Natural killer cell treated with Interleukin-12 subunit alpha and Interleukin-12 subunit beta and Interleukin-15 and Interleukin-18, amount 100 ng/mL, for 72 hours (primary cell): Measurements from ENCODE around the gene GRAMD1A. TPM values are rescaled to one million over a fixed set of nuclear protein-coding genes. Genes with fewer than 3 reads are reported as not detected.

Experiments used
- ATAC-seq, 2 donors: fragments of 150-1000 bp; cut with Tn5 transposase in 1 of 2; sonication (Bioruptor Pico), chemical (Tn5 transposase) in 1 of 2; 2 replicates each; pipeline ENCODE4 v1.10.0; 2021
- DNase-seq: peaks from one replicate; pipeline ENCODE4 v3.0.0; 2022; ENCODE audit warnings: low spot score
- H3K27ac Mint-ChIP-seq, 2 donors: 1 replicate in 1 of 2; 2 replicates in 1 of 2; pipeline ENCODE4 v1.8.0; 2022; ENCODE audit warnings: mixed read lengths in 2 of 2, mild to moderate bottlenecking in 1 of 2, moderate library complexity in 1 of 2
- H3K27me3 Mint-ChIP-seq, 2 donors: 1 replicate in 1 of 2; 2 replicates in 1 of 2; pipeline ENCODE4 v1.8.0; 2022; ENCODE audit warnings: mixed read lengths in 2 of 2
- H3K36me3 Mint-ChIP-seq: one replicate; pipeline ENCODE4 v1.8.0; 2022; ENCODE audit warnings: mixed read lengths
- H3K4me1 Mint-ChIP-seq, 2 donors: 1 replicate in 1 of 2; 2 replicates in 1 of 2; pipeline ENCODE4 v1.8.0; 2022; ENCODE audit warnings: low read depth in 2 of 2, mixed read lengths in 2 of 2, mild to moderate bottlenecking in 1 of 2
- H3K4me3 Mint-ChIP-seq: one replicate; pipeline ENCODE4 v1.8.0; 2022; ENCODE audit warnings: mixed read lengths
- H3K9me3 Mint-ChIP-seq: 2 replicates; pipeline ENCODE4 v1.8.0; 2022; ENCODE audit warnings: mixed read lengths
- total RNA-seq, 2 donors: library from RNA; stranded (reverse); gene quantifications; one replicate each; pipeline ENCODE4 v1.2.3, GENCODE V29; 2022

Gene GRAMD1A
- total RNA-seq, 2 donors from 2014 or later: 57.8 to 106 TPM

GRCh38 chr19:35033067-35034004 is 33.2 kb downstream of the GRAMD1A start:
- Mint-ChIP-seq H3K4me1 (peaks cover 6 to 16% of the 10 kb centered on the region in 2 donors), H3K4me3 (no peak overlapping the region)

DNA sequence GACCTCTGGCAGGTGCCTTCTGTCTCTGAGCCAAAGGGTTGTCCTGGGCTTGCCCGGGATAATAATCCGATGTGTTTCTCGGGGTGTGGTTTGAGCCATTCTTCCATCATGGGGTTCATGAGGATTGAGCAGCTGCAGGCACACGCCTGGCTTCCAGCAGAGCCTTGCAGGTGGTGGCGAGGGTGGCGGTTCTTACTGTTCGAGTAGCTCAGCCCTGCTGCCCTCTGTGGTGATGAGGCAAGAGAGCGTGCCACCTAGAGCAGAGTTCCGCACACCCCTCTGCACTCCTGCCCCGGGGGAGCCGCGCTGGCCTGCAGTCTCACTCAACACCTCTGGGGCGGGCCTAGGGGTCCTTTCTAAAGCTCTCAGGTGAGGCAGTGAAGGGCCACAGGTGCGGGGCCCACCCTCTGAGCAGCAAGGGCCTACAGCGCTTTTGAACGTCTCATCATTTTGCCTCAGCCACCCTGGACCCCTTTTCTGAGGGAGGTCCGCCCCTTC is 33.9 kb downstream of the GRAMD1A start:
- Mint-ChIP-seq H3K4me1 (peaks cover 6 to 17% of the 10 kb centered on the region in 2 donors), H3K4me3 (no peak overlapping the region), H3K9me3 (no peaks in the 10 kb centered on the region)

More at GRCh38 chr19:35033067-35034004, 33.2 kb downstream of the GRAMD1A start:
- ATAC-seq: no peak
- peaks cover 11 to 15% of the 10 kb centered on the region in 2 donors for H3K27me3 Mint-ChIP-seq
- DNase-seq: no peak
- H3K9me3 Mint-ChIP-seq: no peaks in the 10 kb centered on the region
- H3K27ac Mint-ChIP-seq: no peak overlapping the region
- no peaks in the 10 kb centered on the region for H3K36me3 Mint-ChIP-seq

DNA sequence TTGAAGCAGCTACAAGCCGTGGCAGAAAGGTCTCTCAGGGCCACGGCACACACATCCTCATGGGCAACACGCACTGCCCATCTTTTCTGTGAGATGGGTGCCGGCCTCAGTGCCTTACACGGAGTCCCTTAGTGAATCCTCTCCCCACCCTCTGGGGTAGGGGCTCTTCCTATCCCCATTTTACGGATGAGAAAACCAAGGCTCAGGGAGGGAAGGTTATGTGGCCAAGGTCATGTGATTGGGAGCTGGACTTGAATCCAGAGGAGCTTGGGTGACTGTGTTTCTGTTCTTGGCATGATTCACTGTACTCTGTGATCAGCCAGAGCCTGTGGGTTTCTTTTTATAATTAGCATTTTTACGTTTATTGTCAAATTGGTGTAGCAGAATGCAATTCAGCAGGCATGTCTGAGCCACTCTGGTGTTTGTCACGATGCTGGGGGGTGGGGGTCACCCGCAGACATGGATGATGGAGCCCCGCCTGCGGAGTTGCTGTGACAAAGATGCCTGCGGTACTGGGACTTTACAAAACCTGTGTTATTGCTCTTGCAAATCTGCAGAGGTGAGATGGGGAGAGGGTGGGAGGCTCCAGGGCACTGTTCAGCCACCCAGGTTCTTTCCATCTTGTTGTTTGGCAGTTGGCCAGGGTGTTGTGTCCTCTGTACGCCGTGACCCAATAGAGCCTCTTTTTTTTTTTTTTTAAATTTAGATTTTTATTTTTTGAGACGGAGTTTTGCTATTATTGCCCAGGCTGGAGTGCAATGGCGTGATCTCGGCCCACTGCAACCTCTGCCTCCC is 34.7 kb downstream of the GRAMD1A start:
- H3K4me3 Mint-ChIP-seq: no peak overlapping the region
- H3K27ac Mint-ChIP-seq: no peak overlapping the region
- DNase-seq (no peak), ATAC-seq (no peak)
- H3K9me3 Mint-ChIP-seq: no peaks in the 10 kb centered on the region
- H3K4me1 Mint-ChIP-seq: peaks cover 6 to 17% of the 10 kb centered on the region in 2 donors
- peaks cover 11 to 15% of the 10 kb centered on the region in 2 donors for H3K27me3 Mint-ChIP-seq
- no peaks in the 10 kb centered on the region for H3K36me3 Mint-ChIP-seq

More for the DNA sequence above, 33.9 kb downstream of the GRAMD1A start:
- Mint-ChIP-seq H3K36me3 (no peaks in the 10 kb centered on the region), H3K27me3 (peaks cover 11 to 15% of the 10 kb centered on the region in 2 donors), H3K27ac (no peak overlapping the region)
- no peak for ATAC-seq
- DNase-seq: no peak

- no peak for DNase-seq
- Mint-ChIP-seq H3K27me3 (peaks cover 15 to 18% of the 10 kb centered on the region in 2 donors), H3K27ac (peak overlapping the region in 1 of 2 donors; percentile 85), H3K9me3 (no peaks in the 10 kb centered on the region), H3K4me1 (peaks cover 8 to 21% of the 10 kb centered on the region in 2 donors), H3K36me3 (no peaks in the 10 kb centered on the region), H3K4me3 (no peak overlapping the region)
- ATAC-seq: no peak
Observed at GRCh38 chr19:35037716-35038622, 37.8 kb downstream of the GRAMD1A start.

- ATAC-seq (peak; percentile 13 to 44), DNase-seq (no peak)
- peaks cover 8 to 21% of the 10 kb centered on the region in 2 donors for H3K4me1 Mint-ChIP-seq
Observed at GRCh38 chr19:35038623-35039512, 38.7 kb downstream of the GRAMD1A start.

GRCh38 chr19:35039881-35040825 is 40.0 kb downstream of the GRAMD1A start:
- H3K27ac Mint-ChIP-seq: no peak overlapping the region
- DNase-seq: no peak
- peaks cover 8 to 33% of the 10 kb centered on the region in 2 donors for H3K4me1 Mint-ChIP-seq
- H3K9me3 Mint-ChIP-seq: no peaks in the 10 kb centered on the region
- H3K36me3 Mint-ChIP-seq: no peaks in the 10 kb centered on the region
- H3K27me3 Mint-ChIP-seq: peaks cover 18 to 25% of the 10 kb centered on the region in 2 donors
- H3K4me3 Mint-ChIP-seq: peak overlapping the region; percentile 52
- no peak for ATAC-seq

More at GRCh38 chr19:35038623-35039512, 38.7 kb downstream of the GRAMD1A start:
- Mint-ChIP-seq H3K27ac (peak overlapping the region in 1 of 2 donors; percentile 85), H3K9me3 (no peaks in the 10 kb centered on the region), H3K4me3 (no peak overlapping the region), H3K27me3 (peaks cover 14 to 18% of the 10 kb centered on the region in 2 donors), H3K36me3 (no peaks in the 10 kb centered on the region)

DNA sequence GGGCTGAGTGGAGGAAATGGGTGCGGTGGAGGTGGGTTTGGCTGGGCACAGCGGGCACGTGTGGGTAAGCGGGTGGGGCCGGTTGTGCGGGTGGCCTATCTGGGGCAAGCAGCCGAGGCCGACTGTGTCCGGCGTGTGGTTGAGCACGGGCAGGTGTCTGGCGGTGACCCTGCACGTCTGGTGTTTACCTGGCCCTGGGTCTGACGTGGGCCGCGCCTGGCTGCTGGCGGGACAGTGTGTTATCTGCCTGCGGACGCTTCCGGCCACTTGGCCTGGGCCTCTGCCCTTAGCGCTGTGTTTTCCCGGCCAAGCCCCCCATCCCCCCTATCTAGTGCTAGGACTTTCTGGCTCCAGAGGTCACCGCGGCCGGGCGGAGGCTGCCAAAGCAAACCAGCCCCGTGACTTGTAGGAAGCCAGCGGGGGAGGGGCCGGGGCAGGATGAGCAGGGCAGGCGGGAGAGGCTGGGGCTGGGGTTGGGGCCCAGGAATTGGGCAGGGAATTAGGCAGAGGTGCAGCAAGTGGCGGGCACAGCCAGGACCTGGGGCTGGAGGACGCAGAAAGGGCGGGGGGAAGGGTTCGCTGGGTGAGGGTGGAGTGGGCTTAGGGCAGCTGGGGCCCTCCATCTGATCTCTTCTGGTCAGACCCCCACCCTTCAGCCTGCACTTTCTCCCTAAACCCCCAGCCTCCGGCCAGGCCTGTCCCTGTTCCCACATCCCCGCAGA is 40.9 kb downstream of the GRAMD1A start:
- no peak overlapping the region for H3K27ac Mint-ChIP-seq
- no peaks in the 10 kb centered on the region for H3K9me3 Mint-ChIP-seq
- peaks cover 18 to 25% of the 10 kb centered on the region in 2 donors for H3K27me3 Mint-ChIP-seq
- DNase-seq: no peak
- peaks cover 8 to 39% of the 10 kb centered on the region in 2 donors for H3K4me1 Mint-ChIP-seq
- ATAC-seq: no peak
- peak overlapping the region; percentile 52 for H3K4me3 Mint-ChIP-seq
- H3K36me3 Mint-ChIP-seq: no peaks in the 10 kb centered on the region

DNA sequence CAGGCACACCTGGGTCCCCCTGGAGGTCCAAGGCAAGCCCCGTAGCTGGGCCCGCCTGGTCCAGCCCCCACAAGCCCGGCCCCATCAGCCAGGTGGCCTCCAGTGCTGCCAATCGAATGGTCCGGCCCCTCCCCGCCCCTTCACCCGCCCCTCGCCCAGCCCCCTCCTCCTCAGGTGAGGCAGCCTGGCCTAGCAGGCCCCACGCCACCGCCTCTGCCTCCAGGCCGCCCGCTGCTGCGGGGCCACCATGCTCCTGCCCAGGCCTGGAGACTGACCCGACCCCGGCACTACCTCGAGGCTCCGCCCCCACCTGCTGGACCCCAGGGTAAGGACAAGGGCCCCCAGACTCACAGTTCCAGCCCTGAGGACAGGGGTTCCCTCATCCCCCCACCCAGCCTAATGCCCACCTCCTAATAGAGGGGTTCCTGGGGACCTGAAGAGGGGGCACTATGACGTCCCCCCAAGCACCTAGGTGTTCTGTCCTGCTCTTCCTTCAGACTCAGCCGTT is 41.5 kb downstream of the GRAMD1A start, which contains the start of gene HPN:
HPN (plus strand) TSS at position 174 of the 508 bp plus-strand sequence. CDS start 786 bp downstream, outside the sequence.
- DNase-seq: no peak
- Mint-ChIP-seq H3K4me3 (peak within 1 kb of the TSS; percentile 52), H3K36me3 (no peaks in the 10 kb centered on the region), H3K27me3 (peaks cover 18 to 25% of the 10 kb centered on the region in 2 donors), H3K4me1 (peaks cover 8 to 39% of the 10 kb centered on the region in 2 donors), H3K27ac (no peak within 1 kb of the TSS), H3K9me3 (no peaks in the 10 kb centered on the region)
- ATAC-seq: no peak

DNA sequence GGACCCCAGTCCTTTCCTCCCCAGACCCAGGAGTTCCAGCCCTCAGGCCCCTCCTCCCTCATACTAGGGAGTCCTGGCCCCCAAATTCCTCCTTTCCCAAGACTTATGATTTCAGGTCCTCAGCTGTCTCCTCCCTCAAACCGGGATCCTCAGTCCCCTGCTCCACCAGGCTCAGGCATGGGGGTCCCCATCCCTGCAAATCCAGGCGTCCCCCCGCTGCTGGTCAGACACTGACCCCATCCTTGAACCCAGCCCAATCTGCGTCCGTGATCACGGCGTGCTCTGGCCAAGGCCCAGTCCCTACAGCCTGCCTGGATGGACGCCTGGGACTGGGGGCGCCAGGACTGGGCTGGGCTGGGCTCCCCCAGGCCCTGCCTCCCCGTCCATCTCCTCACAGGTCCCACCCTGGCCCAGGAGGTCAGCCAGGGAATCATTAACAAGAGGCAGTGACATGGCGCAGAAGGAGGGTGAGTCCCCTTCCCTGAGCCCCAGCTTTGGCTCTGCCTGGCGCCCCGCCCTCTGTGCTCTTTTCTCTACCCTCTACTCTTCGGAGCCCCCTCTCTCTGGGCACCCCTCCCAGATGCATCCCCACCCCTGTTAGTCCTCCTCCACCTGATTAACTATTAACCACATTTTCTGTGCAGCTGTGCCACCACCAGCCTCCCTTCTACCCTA is 42.1 kb downstream of the GRAMD1A start:
- H3K9me3 Mint-ChIP-seq: no peaks in the 10 kb centered on the region
- no peak overlapping the region for H3K4me3 Mint-ChIP-seq
- ATAC-seq: no peak
- peaks cover 8 to 39% of the 10 kb centered on the region in 2 donors for H3K4me1 Mint-ChIP-seq
- DNase-seq: no peak
- no peak overlapping the region for H3K27ac Mint-ChIP-seq
- H3K36me3 Mint-ChIP-seq: no peaks in the 10 kb centered on the region
- H3K27me3 Mint-ChIP-seq: peaks cover 18 to 25% of the 10 kb centered on the region in 2 donors

- Mint-ChIP-seq H3K4me1 (peaks cover 8 to 35% of the 10 kb centered on the region in 2 donors), H3K9me3 (no peaks in the 10 kb centered on the region), H3K4me3 (no peak overlapping the region), H3K27ac (no peak overlapping the region), H3K36me3 (no peaks in the 10 kb centered on the region), H3K27me3 (peaks cover 18 to 25% of the 10 kb centered on the region in 2 donors)
- DNase-seq: no peak
- ATAC-seq: no peak
Observed at GRCh38 chr19:35042954-35043604, 43.0 kb downstream of the GRAMD1A start.
